Measurements from ENCODE around the gene JAG2. TPM values are rescaled to one million over a fixed set of nuclear protein-coding genes. Genes with fewer than 3 reads are reported as not detected.

JAG2 gene
- 1 to 10 TPM in 8 of 9 donors, under 1 TPM in 1; 0.83 to 5.7 (median 3.8) TPM for total RNA-seq
- 10 to 100 TPM in 2 of 3 donors, under 1 TPM in 1; 0.93 to 16.2 (median 12.7) TPM for polyA plus RNA-seq
- long read RNA-seq, donor 1, result 0 reads
- long read RNA-seq, donor 2, result 0 reads
- long read RNA-seq, donor 3, result 0 reads
- long read RNA-seq, donor 4, result 0 reads
- long read RNA-seq, donor 5, full-length matches to known transcripts, result 4 of 13 reads
- long read RNA-seq, donor 5, partial matches to known transcripts, result 4 of 13 reads
- long read RNA-seq, donor 5, other reads (novel, unspliced or antisense), result 5 of 13 reads
- long read RNA-seq, donor 6, partial matches to known transcripts, result 0 of 2 reads
- long read RNA-seq, donor 6, other reads (novel, unspliced or antisense), result 2 of 2 reads
- long read RNA-seq, donor 7, result 0 reads
- long read RNA-seq, donor 8, result 0 reads
- long read RNA-seq, donor 9, result 0 reads
- long read RNA-seq, donor 10, result 0 reads

DNA sequence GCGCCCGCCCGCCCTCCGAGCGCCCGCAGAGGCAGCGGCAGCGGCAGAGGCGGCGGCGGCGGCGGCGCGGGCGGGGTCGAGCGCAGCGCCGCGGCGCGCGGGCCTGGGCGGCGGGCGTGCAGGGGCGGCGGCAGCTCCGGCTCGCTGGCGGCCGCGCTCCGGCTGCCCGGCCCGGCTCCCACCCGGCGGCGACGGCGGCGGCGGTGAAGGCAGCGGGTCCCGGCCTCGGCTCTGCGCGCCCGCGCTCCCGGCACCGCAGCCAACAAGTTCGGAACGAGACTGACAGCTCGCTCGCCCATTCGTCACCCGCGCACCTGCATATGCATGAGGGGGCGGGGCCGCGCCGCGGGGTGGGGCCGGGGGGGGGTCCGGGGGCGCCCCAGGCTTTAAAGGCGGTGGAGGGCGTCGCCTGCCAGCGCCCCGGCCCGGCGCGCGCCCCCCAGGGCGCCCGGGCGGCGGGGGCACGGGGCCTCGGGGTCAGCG is at the start of gene JAG2:
TSS of gene JAG2 (minus strand) at position 281 of the 483 bp plus-strand sequence. CDS start 356 bp downstream, outside the sequence.
- peaks cover 25% of the 10 kb centered on the region for H3K27me3 ChIP-seq

GRCh38 chr14:105217774-105218173 is 49.2 kb upstream of the JAG2 start:
- peaks cover 0 to 11% of the 10 kb centered on the region in 2 donors for H3K4me1 ChIP-seq (replicated peaks in 1 of 2)
- TF ChIP-seq CTCF (IDR thresholded peaks at IDR 0.05) (no peak), POLR2A (IDR thresholded peaks at IDR 0.05) (no peak)
- DNase-seq, result no peak
- peaks cover 0 to 48% of the 10 kb centered on the region in 2 donors for H3K36me3 ChIP-seq (replicated peaks in 1 of 2)
- H3K27me3 ChIP-seq, result no peaks in the 10 kb centered on the region
- WGBS, 4 donors, result 80 to 97% (median 96%) methylated on average over 6 to 11 of the region's 11 CpGs; no CpG with 5 or more reads in 1 of the 4 donors
- no peaks in the 10 kb centered on the region for H3K9me3 ChIP-seq (replicated peaks in 1 of 3)
- H3K27ac ChIP-seq, result no peak overlapping the region
- no peak overlapping the region for H3K4me3 ChIP-seq
- intact Hi-C loops (cut with DNase I), result no loop called here

More for the DNA sequence above, at the start of gene JAG2:
- peaks cover 0 to 8% of the 10 kb centered on the region in 2 donors for H3K4me1 ChIP-seq (replicated peaks in 1 of 2)
- WGBS, 4 donors, result 0 to 1% (median 0%) methylated on average over 9 to 71 of the region's 84 CpGs; no CpG with 5 or more reads in 1 of the 4 donors
- no peak for TF ChIP-seq POLR2A (IDR thresholded peaks at IDR 0.05)
- no peak for TF ChIP-seq CTCF (IDR thresholded peaks at IDR 0.05)
- intact Hi-C loops (cut with DNase I), result no loop called here
- H3K36me3 ChIP-seq (replicated peaks in 1 of 2), result no peaks in the 10 kb centered on the region
- H3K4me3 ChIP-seq, result peak within 1 kb of the TSS in 1 of 4 donors; percentile 48
- no peak within 1 kb of the TSS for H3K27ac ChIP-seq
- H3K9me3 ChIP-seq (replicated peaks in 1 of 3), result no peaks in the 10 kb centered on the region
- no peak for DNase-seq

- Histone ChIP-seq H3K9me3 (replicated peaks in 1 of 3) (no peaks in the 10 kb centered on the region), H3K36me3 (replicated peaks in 1 of 2) (peaks cover 0 to 45% of the 10 kb centered on the region in 2 donors), H3K4me3 (no peak overlapping the region), H3K27ac (no peak overlapping the region), H3K27me3 (no peaks in the 10 kb centered on the region), H3K4me1 (replicated peaks in 1 of 2) (peaks cover 0 to 11% of the 10 kb centered on the region in 2 donors)
- intact Hi-C loops (cut with DNase I), result no loop called here
- no peak for DNase-seq
- no peak for TF ChIP-seq CTCF (IDR thresholded peaks at IDR 0.05)
- no peak for TF ChIP-seq POLR2A (IDR thresholded peaks at IDR 0.05)
- 89 to 95% (median 92%) methylated on average over 13 to 30 of the region's 30 CpGs for WGBS, 4 donors
These were observed 48.1 kb upstream of the JAG2 start for GRCh38 chr14:105216490-105217247.

GRCh38 chr14:105215602-105216001 is 47.0 kb upstream of the JAG2 start:
- no peaks in the 10 kb centered on the region for H3K27me3 ChIP-seq
- no peak overlapping the region for H3K27ac ChIP-seq
- H3K36me3 ChIP-seq (replicated peaks in 1 of 2), result peaks cover 0 to 39% of the 10 kb centered on the region in 2 donors
- DNase-seq, result no peak
- H3K9me3 ChIP-seq (replicated peaks in 1 of 3), result no peaks in the 10 kb centered on the region
- peaks cover 0 to 3% of the 10 kb centered on the region in 2 donors for H3K4me1 ChIP-seq (replicated peaks in 1 of 2)
- intact Hi-C loops (cut with DNase I), result no loop called here
- no peak overlapping the region for H3K4me3 ChIP-seq
- WGBS, 4 donors, result 74 to 98% (median 91%) methylated on average over 2 to 3 of the region's 3 CpGs
- TF ChIP-seq CTCF (IDR thresholded peaks at IDR 0.05) (no peak), POLR2A (IDR thresholded peaks at IDR 0.05) (no peak)
